ENCODE results near the gene GPR12.

DNA sequence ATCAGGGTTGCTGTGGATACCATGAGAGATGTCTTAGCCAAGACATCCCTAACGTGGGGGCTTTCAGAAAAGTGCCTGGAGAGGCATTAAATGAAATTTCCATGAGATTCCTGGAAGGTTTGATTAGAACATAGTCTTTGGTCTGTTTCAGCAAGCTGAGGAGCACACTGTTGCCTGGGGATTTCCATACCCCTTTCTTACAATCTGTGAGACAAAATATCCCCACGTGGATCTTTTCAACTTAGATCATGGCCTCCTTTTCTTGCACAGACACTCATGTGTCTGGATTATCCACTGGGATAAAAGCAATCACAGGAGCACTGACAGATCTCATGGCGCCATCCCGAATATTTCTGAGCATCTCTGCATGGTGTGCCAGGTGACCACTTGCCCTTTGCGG, 41.7 kb downstream of the GPR12 start:
- TF ChIP-seq, protein P1, sequence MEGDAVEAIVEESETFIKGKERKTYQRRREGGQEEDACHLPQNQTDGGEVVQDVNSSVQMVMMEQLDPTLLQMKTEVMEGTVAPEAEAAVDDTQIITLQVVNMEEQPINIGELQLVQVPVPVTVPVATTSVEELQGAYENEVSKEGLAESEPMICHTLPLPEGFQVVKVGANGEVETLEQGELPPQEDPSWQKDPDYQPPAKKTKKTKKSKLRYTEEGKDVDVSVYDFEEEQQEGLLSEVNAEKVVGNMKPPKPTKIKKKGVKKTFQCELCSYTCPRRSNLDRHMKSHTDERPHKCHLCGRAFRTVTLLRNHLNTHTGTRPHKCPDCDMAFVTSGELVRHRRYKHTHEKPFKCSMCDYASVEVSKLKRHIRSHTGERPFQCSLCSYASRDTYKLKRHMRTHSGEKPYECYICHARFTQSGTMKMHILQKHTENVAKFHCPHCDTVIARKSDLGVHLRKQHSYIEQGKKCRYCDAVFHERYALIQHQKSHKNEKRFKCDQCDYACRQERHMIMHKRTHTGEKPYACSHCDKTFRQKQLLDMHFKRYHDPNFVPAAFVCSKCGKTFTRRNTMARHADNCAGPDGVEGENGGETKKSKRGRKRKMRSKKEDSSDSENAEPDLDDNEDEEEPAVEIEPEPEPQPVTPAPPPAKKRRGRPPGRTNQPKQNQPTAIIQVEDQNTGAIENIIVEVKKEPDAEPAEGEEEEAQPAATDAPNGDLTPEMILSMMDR (IDR thresholded peaks at IDR 0.05) = no peak
- TF ChIP-seq POLR2A (IDR thresholded peaks at IDR 0.05) = no peak
